Thyroid gland (tissue), 4 donors: ENCODE measurements around the gene MICU1.
"Not testable (repeated sequence)": the region's sequence is repeated elsewhere in the genome, so short reads cannot be mapped to it uniquely, and the experiment has no call there.

Experiments used
- CTCF ChIP-seq, 6 experiments: fragments of 200-600 bp in 3 of 6; fragments of 450-650 bp in 3 of 6; sonication (generic) in 3 of 6; IDR thresholded peaks; one replicate each; pipeline ENCODE4 v1.5.1; 2016 to 2019; ENCODE audit warnings: antibody characterized with exemption in 6 of 6, mild to moderate bottlenecking in 2 of 6, inconsistent platforms in 1 of 6, moderate library complexity in 1 of 6
- POLR2A ChIP-seq, 2 donors: fragments of 450-650 bp; IDR thresholded peaks; one replicate each; pipeline ENCODE4 v1.6.1; 2017; ENCODE audit warnings: antibody characterized with exemption in 2 of 2, mild to moderate bottlenecking in 2 of 2, moderate library complexity in 1 of 2

GRCh38 chr10:72646971-72647370 is 21.1 kb upstream of the MICU1 start:
- not testable (repeated sequence) for TF ChIP-seq CTCF, POLR2A (IDR thresholded peaks at IDR 0.05)
